ENCODE data around the gene NES.

Gene NES

GRCh38 chr1:156663178-156663577 is 14.0 kb downstream of the NES start:
- ATAC-seq: no peak
- TF ChIP-seq RARB (CRISPR knock-in tag; IDR thresholded peaks at IDR 0.05): no peak
- TF ChIP-seq PATZ1 (CRISPR knock-in tag; IDR thresholded peaks at IDR 0.05; ENCODE audit: borderline replicate concordance): no peak
- no peak for TF ChIP-seq ZNF8 (CRISPR knock-in tag; IDR thresholded peaks at IDR 0.05)
- TF ChIP-seq ZFP3 (CRISPR knock-in tag; IDR thresholded peaks at IDR 0.05): no peak
- TF ChIP-seq TCF4 (CRISPR knock-in tag; IDR thresholded peaks at IDR 0.05; ENCODE audit: borderline replicate concordance): no peak
- TF ChIP-seq, protein P1, sequence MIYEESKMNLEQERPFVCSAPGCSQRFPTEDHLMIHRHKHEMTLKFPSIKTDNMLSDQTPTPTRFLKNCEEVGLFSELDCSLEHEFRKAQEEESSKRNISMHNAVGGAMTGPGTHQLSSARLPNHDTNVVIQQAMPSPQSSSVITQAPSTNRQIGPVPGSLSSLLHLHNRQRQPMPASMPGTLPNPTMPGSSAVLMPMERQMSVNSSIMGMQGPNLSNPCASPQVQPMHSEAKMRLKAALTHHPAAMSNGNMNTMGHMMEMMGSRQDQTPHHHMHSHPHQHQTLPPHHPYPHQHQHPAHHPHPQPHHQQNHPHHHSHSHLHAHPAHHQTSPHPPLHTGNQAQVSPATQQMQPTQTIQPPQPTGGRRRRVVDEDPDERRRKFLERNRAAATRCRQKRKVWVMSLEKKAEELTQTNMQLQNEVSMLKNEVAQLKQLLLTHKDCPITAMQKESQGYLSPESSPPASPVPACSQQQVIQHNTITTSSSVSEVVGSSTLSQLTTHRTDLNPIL (CRISPR knock-in tag; IDR thresholded peaks at IDR 0.05; ENCODE audit: low read depth): no peak
- TF ChIP-seq GLIS3 (CRISPR knock-in tag; IDR thresholded peaks at IDR 0.05): no peak
- no peak for TF ChIP-seq CSRNP3 (CRISPR knock-in tag; IDR thresholded peaks at IDR 0.05)

DNA sequence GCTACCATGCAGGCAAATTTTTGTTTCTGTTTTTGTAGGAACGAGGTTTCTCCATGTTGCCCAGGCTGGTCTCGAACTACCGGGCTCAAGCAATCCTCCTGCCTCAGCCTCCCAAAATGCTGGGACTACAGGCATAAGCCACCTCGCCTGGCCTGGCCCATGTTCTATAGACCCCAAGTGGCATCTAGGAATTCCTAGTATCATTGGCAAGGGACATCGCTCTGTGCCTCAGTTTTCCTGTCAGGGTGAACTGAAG is 14.5 kb downstream of the NES start:
- no peak for ATAC-seq
- TF ChIP-seq, protein P1 (CRISPR knock-in tag; IDR thresholded peaks at IDR 0.05; ENCODE audit: low read depth): no peak
- no peak for TF ChIP-seq ESRRG (CRISPR knock-in tag; IDR thresholded peaks at IDR 0.05)
- TF ChIP-seq PATZ1 (CRISPR knock-in tag; IDR thresholded peaks at IDR 0.05; ENCODE audit: borderline replicate concordance): no peak

DNA sequence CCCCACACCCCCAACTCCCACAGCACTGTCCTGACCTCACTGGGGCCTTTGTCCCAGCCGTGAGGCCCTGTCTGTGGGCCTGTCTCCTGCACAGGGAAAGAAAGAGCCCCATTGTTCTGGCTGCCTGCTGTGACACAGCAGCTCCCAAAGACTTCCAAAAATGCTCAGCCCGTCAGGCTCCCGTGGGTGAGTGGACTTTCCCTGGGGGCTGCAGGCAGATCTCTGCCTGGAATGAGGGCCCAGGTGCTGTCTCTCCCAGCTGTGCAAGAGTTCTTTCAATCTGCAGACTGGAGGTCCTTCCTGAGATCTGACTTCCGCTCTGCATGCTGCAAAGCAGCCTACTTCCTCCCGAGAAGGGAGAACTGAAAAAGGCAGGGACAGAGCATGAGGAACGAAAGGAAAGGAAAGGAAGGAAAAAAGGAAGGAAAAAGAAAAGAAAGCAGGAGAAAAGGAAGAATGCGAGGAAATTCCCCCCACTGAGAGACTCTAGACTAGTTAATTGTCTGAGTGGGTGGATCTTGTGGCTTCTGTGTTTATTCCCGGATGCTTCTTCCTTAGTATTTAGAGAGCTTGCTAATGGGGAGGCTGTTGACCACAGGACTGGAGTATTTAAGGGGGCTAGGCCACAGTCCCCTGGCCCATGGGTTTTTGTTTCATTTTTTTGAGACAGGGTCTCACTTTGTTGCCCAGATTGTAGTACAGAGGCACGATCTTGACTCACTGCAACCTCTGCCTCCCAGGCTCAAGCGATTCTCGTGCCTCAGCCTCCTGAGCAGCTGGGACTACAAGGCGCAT is 15.0 kb downstream of the NES start:
- no peak for TF ChIP-seq CSDC2 (CRISPR knock-in tag; IDR thresholded peaks at IDR 0.05)
- no peak for TF ChIP-seq ISL1 (CRISPR knock-in tag; IDR thresholded peaks at IDR 0.05)
- no peak for TF ChIP-seq POU6F1 (CRISPR knock-in tag; IDR thresholded peaks at IDR 0.05; ENCODE audit: borderline replicate concordance, low read depth)
- TF ChIP-seq CSRNP3 (CRISPR knock-in tag; IDR thresholded peaks at IDR 0.05): no peak
- TF ChIP-seq ZFP30 (CRISPR knock-in tag; IDR thresholded peaks at IDR 0.05): no peak
- TF ChIP-seq ESRRG (CRISPR knock-in tag; IDR thresholded peaks at IDR 0.05): no peak
- no peak for TF ChIP-seq GLIS3 (CRISPR knock-in tag; IDR thresholded peaks at IDR 0.05)
- TF ChIP-seq ZFP3 (CRISPR knock-in tag; IDR thresholded peaks at IDR 0.05): no peak
- TF ChIP-seq TCF4 (CRISPR knock-in tag; IDR thresholded peaks at IDR 0.05; ENCODE audit: borderline replicate concordance): no peak
- no peak for TF ChIP-seq PATZ1 (CRISPR knock-in tag; IDR thresholded peaks at IDR 0.05; ENCODE audit: borderline replicate concordance)
- no peak for TF ChIP-seq RARB (CRISPR knock-in tag; IDR thresholded peaks at IDR 0.05)
- TF ChIP-seq ZC3H10 (CRISPR knock-in tag; IDR thresholded peaks at IDR 0.05): no peak
- no peak for TF ChIP-seq ZNF70 (CRISPR knock-in tag; IDR thresholded peaks at IDR 0.05)
- TF ChIP-seq ZNF8 (CRISPR knock-in tag; IDR thresholded peaks at IDR 0.05): no peak
- no peak for TF ChIP-seq TOX (CRISPR knock-in tag; IDR thresholded peaks at IDR 0.05; ENCODE audit: borderline replicate concordance)
- TF ChIP-seq OSR1 (CRISPR knock-in tag; IDR thresholded peaks at IDR 0.05): no peak
- no peak for TF ChIP-seq SNAI2 (CRISPR knock-in tag; IDR thresholded peaks at IDR 0.05)
- no peak for ATAC-seq
